Central memory CD4-positive, alpha-beta T cell (primary cell): Measurements from ENCODE around the gene RAG1.

ENCODE experiments used
- DNase-seq: peaks from one replicate; pipeline ENCODE4 v3.0.0; 2022

The RAG1 gene

GRCh38 chr11:36591433-36591832 is 23.6 kb downstream of the RAG1 start:
- no peak for DNase-seq

DNA sequence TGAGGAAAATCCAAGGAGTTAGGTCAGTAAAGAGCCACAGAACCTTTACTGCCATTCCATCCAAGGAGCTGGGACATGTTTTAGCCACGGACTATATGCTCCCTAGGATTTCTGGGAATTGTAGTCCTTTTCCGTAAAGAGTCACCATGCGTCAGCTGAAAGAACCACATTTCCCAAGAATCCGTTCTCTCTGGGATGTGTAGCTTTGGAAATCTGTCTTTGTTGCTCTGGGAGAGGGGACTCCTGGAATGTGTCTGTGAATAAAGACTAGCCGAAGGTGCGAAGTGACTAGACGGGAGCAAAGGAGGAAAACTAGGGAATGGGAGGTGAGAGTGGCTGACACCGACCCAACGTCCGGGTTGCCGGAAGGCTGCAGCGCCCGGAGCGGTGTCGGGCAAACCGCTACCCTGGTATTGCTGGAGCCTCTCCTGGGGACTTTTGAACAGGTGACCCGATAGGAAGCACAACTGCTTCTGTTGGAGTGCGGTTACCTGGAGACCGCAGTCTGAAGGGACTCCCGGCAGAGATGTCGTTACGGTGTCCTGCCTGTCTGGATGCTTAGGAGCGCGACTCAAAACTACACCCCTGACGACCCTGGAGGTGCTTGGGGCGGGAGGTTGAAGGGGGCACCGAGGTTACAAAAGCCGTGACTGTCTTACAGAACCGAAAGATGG is 26.6 kb downstream of the RAG1 start, which contains the start of gene IFTAP:
Gene IFTAP, plus strand, starts transcription at position 187 of the 674 bp plus-strand sequence. CDS start 15,602 bp downstream, outside the sequence.
- peak; percentile 12 for DNase-seq

DNA sequence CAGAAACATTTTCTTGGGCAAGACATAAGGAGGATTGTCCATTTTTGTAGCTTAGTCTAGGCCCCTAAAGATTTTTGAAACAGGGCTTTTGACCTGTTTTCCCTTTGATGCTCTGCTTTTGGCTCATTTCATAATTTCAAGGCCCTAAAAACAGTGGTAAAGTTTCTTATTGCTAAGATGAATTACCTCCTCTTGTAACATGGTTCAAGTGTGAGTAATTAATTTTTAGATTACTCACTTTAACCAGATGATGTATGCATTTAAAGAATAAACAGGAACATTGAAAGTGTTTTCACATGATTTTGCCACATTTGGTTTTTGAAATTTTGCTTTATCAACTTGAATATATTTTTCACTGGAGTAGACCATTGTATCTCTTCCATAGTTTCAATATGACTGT is 29.1 kb downstream of the RAG1 start:
- no peak for DNase-seq

GRCh38 chr11:36598051-36598450 is 30.2 kb downstream of the RAG1 start, which contains the start of gene RAG2:
Gene RAG2 (minus strand): TSS chr11:36598236. CDS start chr11:36594168, 4,068 bp downstream.
- no peak for DNase-seq

DNA sequence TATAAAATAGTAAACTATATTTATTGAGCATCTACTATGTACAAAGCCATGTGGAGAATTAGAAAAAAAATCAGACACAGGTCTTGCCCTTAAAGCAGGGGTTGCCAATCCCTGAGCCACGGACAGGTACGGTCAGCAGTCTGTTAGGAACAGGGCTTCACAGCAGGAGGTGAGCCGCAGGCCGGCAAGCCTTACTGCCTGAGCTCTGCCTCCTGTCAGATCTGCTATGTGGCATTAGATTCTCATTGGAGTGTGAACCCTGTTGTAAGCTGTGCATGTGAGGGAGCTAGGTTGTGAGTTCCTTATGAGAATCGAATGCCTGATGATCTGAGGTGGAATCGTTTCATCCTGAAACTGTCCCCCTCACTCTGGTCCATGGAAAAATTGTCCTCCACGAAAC is 32.4 kb downstream of the RAG1 start:
- DNase-seq = no peak

DNA sequence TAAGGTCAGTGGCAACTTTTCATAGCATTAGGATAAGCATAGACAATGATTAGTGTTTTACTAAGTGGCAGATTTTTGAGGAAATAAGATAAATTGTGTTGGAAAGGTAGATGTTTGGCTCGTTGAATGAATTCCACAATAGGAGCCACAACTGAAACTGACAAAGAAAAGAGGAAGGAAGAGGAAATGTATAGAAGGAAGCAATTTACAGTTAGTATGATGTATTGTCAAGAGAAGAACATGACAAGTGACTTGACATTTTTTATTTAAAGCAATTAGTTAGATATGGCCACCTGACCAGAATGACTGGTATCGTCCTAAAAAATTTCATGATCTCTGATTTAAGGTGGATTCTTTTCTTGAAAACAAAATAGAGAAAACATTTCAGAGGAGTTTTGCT is 33.3 kb downstream of the RAG1 start:
- DNase-seq = no peak

DNA sequence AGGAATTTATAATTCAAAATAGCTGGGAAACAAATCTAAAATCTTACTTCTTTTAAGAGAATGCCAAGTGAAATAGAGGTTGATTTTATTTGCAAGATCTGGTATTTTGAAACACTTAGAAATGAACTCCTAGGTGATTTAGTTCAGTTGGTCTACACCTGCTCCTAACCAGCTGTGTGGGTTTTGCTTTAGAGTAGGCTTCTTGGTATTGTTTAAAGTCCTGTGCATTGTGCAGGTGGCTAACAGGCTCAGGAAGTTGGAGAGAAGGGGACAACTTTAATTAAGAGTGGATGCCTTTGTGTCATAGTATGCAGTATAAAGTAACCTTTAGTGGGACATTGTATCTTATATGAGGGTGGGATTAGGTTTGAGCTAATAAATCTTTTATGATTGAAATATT is 34.3 kb downstream of the RAG1 start:
- DNase-seq = no peak

- no peak for DNase-seq
Observed at GRCh38 chr11:36605221-36606216, 37.7 kb downstream of the RAG1 start.

- no peak for DNase-seq
Observed at GRCh38 chr11:36608491-36609199, 40.8 kb downstream of the RAG1 start.

- no peak for DNase-seq
Observed at GRCh38 chr11:36609383-36609782, 41.6 kb downstream of the RAG1 start.

DNA sequence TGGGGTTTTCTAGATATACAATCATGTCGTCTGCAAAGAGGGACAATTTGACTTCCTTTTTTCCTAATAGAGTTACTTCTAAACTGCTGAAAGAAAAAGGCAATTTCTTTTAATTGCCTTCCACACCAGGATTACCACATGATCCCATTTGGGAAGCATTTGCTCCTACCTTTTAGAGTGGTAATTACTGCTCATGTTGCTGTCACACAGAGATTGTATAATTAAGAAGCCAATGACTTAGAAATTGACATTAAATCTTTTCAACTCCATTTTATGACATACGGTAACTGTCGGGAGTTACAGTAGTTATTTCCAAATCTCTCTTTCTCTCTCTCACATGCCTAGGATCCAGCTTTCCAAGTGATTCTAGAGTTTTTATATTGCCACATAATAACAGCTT is 48.0 kb downstream of the RAG1 start:
- no peak for DNase-seq

- no peak for DNase-seq
Observed at GRCh38 chr11:36617543-36618362, 49.9 kb downstream of the RAG1 start.

DNA sequence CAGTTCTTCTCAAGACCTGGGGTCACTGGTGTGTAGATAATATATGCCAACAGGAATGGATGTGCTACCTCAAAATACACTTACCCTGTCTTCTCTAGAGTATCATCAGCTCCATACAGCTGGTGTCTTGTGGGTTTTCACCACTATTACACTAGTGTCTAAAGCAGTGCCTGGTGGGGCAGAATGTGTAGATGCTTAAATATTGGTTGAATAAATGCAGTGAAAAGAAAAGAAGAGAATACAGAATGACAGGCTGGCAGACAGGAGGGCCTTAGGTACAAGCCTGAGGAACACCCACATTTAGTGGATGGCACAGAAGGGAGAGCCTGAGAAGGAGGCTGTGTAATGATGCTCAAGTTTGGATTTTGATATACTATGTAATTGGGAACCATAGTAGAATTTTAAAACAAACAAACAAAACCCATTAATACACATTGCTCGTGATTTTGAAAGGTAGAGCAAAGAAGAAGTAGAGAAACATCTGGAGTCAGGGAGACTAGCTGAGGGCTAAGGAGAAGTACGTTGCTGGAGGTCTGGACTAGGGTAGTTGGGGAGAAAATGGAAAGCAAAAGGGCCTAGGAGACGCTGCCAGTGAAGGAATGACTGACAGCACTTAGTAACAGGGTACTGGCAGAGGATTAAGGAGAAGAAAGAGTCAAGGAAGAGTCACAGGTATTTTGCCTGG is 50.7 kb downstream of the RAG1 start:
- DNase-seq = no peak

- no peak for DNase-seq
Observed at GRCh38 chr11:36619502-36619901, 51.7 kb downstream of the RAG1 start.

GRCh38 chr11:36620246-36620645 is 52.4 kb downstream of the RAG1 start:
- DNase-seq = no peak

GRCh38 chr11:36622431-36623136 is 54.8 kb downstream of the RAG1 start:
- no peak for DNase-seq

DNA sequence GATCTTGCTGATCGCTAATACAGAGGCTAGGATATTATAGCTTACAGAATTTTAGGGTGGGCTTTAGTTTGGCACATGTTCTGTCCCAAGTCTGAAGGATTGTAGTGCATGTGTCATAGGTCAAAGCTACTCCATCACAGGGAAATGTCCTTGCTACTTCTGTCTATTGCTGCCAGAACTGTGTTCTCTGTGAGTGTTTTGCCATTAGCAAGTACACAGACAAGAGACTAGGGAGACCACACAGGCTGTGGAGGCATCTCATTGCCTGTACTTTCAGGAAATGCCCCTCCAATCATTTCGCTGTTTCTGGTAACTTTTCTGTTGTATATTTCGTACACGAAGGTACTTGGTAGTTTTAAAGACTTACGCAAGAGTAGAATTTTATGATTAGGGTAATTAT is 55.7 kb downstream of the RAG1 start:
- no peak for DNase-seq

- DNase-seq = no peak
Observed at GRCh38 chr11:36627006-36627405, 59.2 kb downstream of the RAG1 start.

- DNase-seq = no peak
Observed at GRCh38 chr11:36627471-36627870, 59.7 kb downstream of the RAG1 start.

DNA sequence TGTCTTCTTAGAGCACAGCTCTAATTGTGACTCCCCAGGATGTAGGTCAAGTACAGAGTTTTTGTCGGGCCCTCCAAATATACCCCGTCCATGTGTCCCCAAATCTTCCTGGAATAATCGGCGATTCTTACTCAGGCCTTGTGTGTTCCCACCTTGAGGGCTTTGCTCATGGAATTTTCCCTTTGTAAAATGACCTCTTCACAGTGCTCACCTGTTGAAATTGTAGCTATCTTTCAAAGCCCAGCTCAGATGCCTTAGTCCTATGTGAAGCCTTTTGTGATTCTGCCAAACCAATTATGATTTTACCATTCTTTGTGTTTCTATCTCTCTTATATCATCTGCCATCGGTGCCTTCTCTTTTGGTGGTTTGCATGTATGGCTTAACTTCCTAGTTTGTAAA is 60.3 kb downstream of the RAG1 start:
- no peak for DNase-seq

GRCh38 chr11:36628765-36629244 is 61.0 kb downstream of the RAG1 start:
- DNase-seq = no peak
